Measurements from ENCODE around the gene ZEB2. TPM values are rescaled to one million over a fixed set of nuclear protein-coding genes. Genes with fewer than 3 reads are reported as not detected.

Gene ZEB2
- total and polyA plus RNA-seq, 10 of the 15 experiments (the other 5 are each of a cell fraction or from before 2014, with no cell fraction given) = 0.14 to 3.2 (median 0.84) TPM

DNA sequence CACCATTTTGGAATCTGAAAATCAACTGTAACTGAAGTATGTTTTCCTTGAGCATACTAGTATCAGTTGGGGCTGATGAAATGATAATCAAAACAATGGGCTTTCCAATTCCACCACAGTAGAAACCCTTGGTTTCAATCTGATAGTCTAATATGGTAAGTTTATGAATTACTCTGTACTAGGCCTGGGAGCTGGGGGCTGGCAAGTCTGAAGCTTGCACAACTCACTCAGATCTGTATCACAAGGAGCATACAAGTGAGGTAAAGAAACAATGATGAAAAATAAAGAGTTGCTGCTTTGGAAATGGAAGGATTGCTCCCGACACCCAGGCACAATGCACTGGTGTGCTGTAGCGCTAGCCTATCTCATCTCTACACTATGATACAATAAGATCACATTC is 19.4 kb downstream of the ZEB2 start:
- Histone ChIP-seq H3K36me3 (ENCODE audit: control insufficient read depth in 2 of 2, insufficient read depth in 2 of 2, low read length in 1 of 2) (no peaks in the 10 kb centered on the region), H3K4me1 (ENCODE audit: control insufficient read depth, insufficient read depth, low read length) (no peaks in the 10 kb centered on the region), H3K9me3 (replicated peaks; ENCODE audit: control insufficient read depth, insufficient read depth, low read length) (no peaks in the 10 kb centered on the region), H2AFZ (ENCODE audit: control insufficient read depth, low read depth, low read length) (no peak overlapping the region), H3K27me3 (replicated peaks in 1 of 2; ENCODE audit: control insufficient read depth in 2 of 2, insufficient read depth in 2 of 2, low read length in 1 of 2) (no peaks in the 10 kb centered on the region; a peak in 2 of 4 replicates), H3K4me2 (ENCODE audit: control insufficient read depth, insufficient read depth) (no peak overlapping the region), H4K20me1 (ENCODE audit: control insufficient read depth, insufficient read depth) (no peaks in the 10 kb centered on the region), H3K9ac (ENCODE audit: control insufficient read depth, insufficient read depth, low read length) (no peak overlapping the region), H3K27ac (ENCODE audit: control insufficient read depth, insufficient read depth) (no peak overlapping the region), H3K4me3 (no peak overlapping the region), H3K79me2 (ENCODE audit: control insufficient read depth, insufficient read depth, low read length) (no peaks in the 10 kb centered on the region)
- ChIA-PET RAD21 (ENCODE audit: unreplicated experiment) (no interaction called here), CTCF (interaction anchor here (0.6 kb wide), 1 partner anchor 51 kb away, joined by 3 read pairs; no protein-coding TSS in a partner anchor), SMC1A (ENCODE audit: uncharacterized antibody, unreplicated experiment) (no interaction called here), POLR2A (interaction anchor here (0.6 kb wide), 1 partner anchor 21 kb away, joined by 4 read pairs; no protein-coding TSS in a partner anchor)
- DNase-seq (ENCODE audit: low read depth, low spot score) (no peak), ATAC-seq (no peak), FAIRE-seq (no peak)
- TF ChIP-seq MTA3 (IDR thresholded peaks at IDR 0.05; ENCODE audit: borderline replicate concordance, low read length) = no peak
- TF ChIP-seq IRF5 (IDR thresholded peaks at IDR 0.05; ENCODE audit: borderline replicate concordance) = no peak
- no peak for TF ChIP-seq ETV6 (conservative IDR thresholded peaks at IDR 0.05 in 1 of 2, IDR thresholded peaks at IDR 0.05 in 1 of 2; ENCODE audit: borderline replicate concordance in 1 of 2, low read depth in 1 of 2)
- TF ChIP-seq NR2C2 (IDR thresholded peaks at IDR 0.05; ENCODE audit: borderline replicate concordance, control insufficient read depth, insufficient read length, low read depth) = no peak
- no peak for TF ChIP-seq ZSCAN29 (IDR thresholded peaks at IDR 0.05)
- TF ChIP-seq NR2C1 (IDR thresholded peaks at IDR 0.05) = no peak
- TF ChIP-seq HDAC6 (IDR thresholded peaks at IDR 0.05; ENCODE audit: unreplicated experiment) = no peak
- no peak for TF ChIP-seq YBX1 (IDR thresholded peaks at IDR 0.05)
- TF ChIP-seq, protein P1, sequence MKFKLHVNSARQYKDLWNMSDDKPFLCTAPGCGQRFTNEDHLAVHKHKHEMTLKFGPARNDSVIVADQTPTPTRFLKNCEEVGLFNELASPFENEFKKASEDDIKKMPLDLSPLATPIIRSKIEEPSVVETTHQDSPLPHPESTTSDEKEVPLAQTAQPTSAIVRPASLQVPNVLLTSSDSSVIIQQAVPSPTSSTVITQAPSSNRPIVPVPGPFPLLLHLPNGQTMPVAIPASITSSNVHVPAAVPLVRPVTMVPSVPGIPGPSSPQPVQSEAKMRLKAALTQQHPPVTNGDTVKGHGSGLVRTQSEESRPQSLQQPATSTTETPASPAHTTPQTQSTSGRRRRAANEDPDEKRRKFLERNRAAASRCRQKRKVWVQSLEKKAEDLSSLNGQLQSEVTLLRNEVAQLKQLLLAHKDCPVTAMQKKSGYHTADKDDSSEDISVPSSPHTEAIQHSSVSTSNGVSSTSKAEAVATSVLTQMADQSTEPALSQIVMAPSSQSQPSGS (IDR thresholded peaks at IDR 0.05; ENCODE audit: low read length) = no peak
- TF ChIP-seq, protein P2, sequence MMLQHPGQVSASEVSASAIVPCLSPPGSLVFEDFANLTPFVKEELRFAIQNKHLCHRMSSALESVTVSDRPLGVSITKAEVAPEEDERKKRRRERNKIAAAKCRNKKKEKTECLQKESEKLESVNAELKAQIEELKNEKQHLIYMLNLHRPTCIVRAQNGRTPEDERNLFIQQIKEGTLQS (IDR thresholded peaks at IDR 0.05; ENCODE audit: borderline replicate concordance, extremely low read depth, low read depth, low read length) = no peak
- no peak for TF ChIP-seq CHD4 (IDR thresholded peaks at IDR 0.05)
- no peak for TF ChIP-seq TCF7 (IDR thresholded peaks at IDR 0.05; ENCODE audit: borderline replicate concordance)
- no TSS peak for BruUV-seq (replicated peaks)
- 90% methylated on average over 2 of the region's 2 CpGs for WGBS (ENCODE audit: insufficient coverage, insufficient replicate concordance, low lambda C conversion rate, missing lambda C conversion rate)
- in situ Hi-C loops (cut with MboI) (no loop called here), intact Hi-C loops (cut with micrococcal nuclease; ENCODE audit: unreplicated experiment) (no loop called here)

Data from GM12878 (cell line).